ENCODE measurements around the gene ASIC5.
"Not testable (repeated sequence)": the region's sequence is repeated elsewhere in the genome, so short reads cannot be mapped to it uniquely, and the experiment has no call there.

The ASIC5 gene

GRCh38 chr4:155800685-155801343 lies 65.3 kb downstream of the ASIC5 start:
- DNase-seq (ENCODE audit: low read depth): no peak

GRCh38 chr4:155799794-155800123 lies 66.3 kb downstream of the ASIC5 start:
- no peak for DNase-seq (ENCODE audit: low read depth)

GRCh38 chr4:155799116-155799793 lies 66.8 kb downstream of the ASIC5 start:
- DNase-seq (ENCODE audit: low read depth): no peak

- not testable (repeated sequence) for DNase-seq (ENCODE audit: low read depth)
Measured at GRCh38 chr4:155797581-155797980, 68.5 kb downstream of the ASIC5 start.

GRCh38 chr4:155795991-155796390 lies 70.1 kb downstream of the ASIC5 start:
- no peak for DNase-seq (ENCODE audit: low read depth)

GRCh38 chr4:155794589-155795236 lies 71.4 kb downstream of the ASIC5 start:
- DNase-seq (ENCODE audit: low read depth): no peak

- no peak for DNase-seq (ENCODE audit: low read depth)
Measured at GRCh38 chr4:155789982-155790381, 76.1 kb downstream of the ASIC5 start.

- no peak for DNase-seq (ENCODE audit: low read depth)
Measured at GRCh38 chr4:155789391-155789790, 76.7 kb downstream of the ASIC5 start.

- DNase-seq (ENCODE audit: low read depth): no peak
Measured at GRCh38 chr4:155787113-155787710, 78.9 kb downstream of the ASIC5 start.

GRCh38 chr4:155785828-155786227 lies 80.2 kb downstream of the ASIC5 start:
- no peak for DNase-seq (ENCODE audit: low read depth)

- DNase-seq (ENCODE audit: low read depth): no peak
Measured at GRCh38 chr4:155784637-155785036, 81.4 kb downstream of the ASIC5 start.

- no peak for DNase-seq (ENCODE audit: low read depth)
Measured at GRCh38 chr4:155781249-155781831, 84.7 kb downstream of the ASIC5 start.

- DNase-seq (ENCODE audit: low read depth): no peak
Measured at GRCh38 chr4:155780775-155781174, 85.3 kb downstream of the ASIC5 start.
